Forelimb muscle (tissue), 1 donor: ENCODE measurements around the gene NDUFA3. TPM values are rescaled to one million over a fixed set of nuclear protein-coding genes. Genes with fewer than 3 reads are reported as not detected.
"Not testable (repeated sequence)": the region's sequence is repeated elsewhere in the genome, so short reads cannot be mapped to it uniquely, and the experiment has no call there.

Experiments used
- DNase-seq: peaks from one replicate; pipeline ENCODE4 v3.0.0-alpha.2; 2013; ENCODE audit warnings: low read depth
- polyA plus RNA-seq: library from polyadenylated mRNA; unstranded; fragments of 120-200 nt; gene quantifications from one replicate; pipeline ENCODE4 v1.2.1, GENCODE V29; 2013; ENCODE audit not compliant: insufficient read length

NDUFA3 gene
- polyA plus RNA-seq = 120 TPM

GRCh38 chr19:54102421-54103169 lies at the start of gene NDUFA3:
Gene NDUFA3 (plus strand): TSS chr19:54102855. CDS start chr19:54102879, 24 bp downstream.
- peak; percentile 99 for DNase-seq

GRCh38 chr19:54062643-54063042 lies 40.0 kb upstream of the NDUFA3 start:
- no peak for DNase-seq

- DNase-seq = no peak
These were observed 39.1 kb upstream of the NDUFA3 start, which contains the start of gene VSTM1 for GRCh38 chr19:54063350-54064116. Gene VSTM1 (minus strand): TSS chr19:54063897. CDS start chr19:54063777, 120 bp downstream.

GRCh38 chr19:54069470-54069869 lies 33.2 kb upstream of the NDUFA3 start:
- DNase-seq = no peak

GRCh38 chr19:54073829-54074228 lies 28.8 kb upstream of the NDUFA3 start:
- DNase-seq = no peak

GRCh38 chr19:54074851-54075250 lies 27.8 kb upstream of the NDUFA3 start:
- DNase-seq = no peak

GRCh38 chr19:54077334-54077733 lies 25.3 kb upstream of the NDUFA3 start:
- no peak for DNase-seq

GRCh38 chr19:54081032-54081431 lies 21.6 kb upstream of the NDUFA3 start, which contains the start of gene TARM1:
Gene TARM1 (minus strand): TSS chr19:54081365. CDS start chr19:54081340, 25 bp downstream.
- no peak for DNase-seq

- DNase-seq = no peak
These were observed 18.2 kb upstream of the NDUFA3 start for GRCh38 chr19:54084410-54084809.

GRCh38 chr19:54094426-54095000 lies 8.1 kb upstream of the NDUFA3 start:
- no peak for DNase-seq

GRCh38 chr19:54095136-54095858 lies 7.4 kb upstream of the NDUFA3 start:
- no peak for DNase-seq

GRCh38 chr19:54095859-54096616 lies 6.6 kb upstream of the NDUFA3 start:
- DNase-seq = not testable (repeated sequence)

GRCh38 chr19:54096617-54097106 lies 6.0 kb upstream of the NDUFA3 start:
- DNase-seq = no peak

GRCh38 chr19:54099190-54099902 lies 3.3 kb upstream of the NDUFA3 start:
- no peak for DNase-seq

- not testable (repeated sequence) for DNase-seq
These were observed 2.8 kb upstream of the NDUFA3 start for GRCh38 chr19:54099903-54100255.

GRCh38 chr19:54100561-54100960 lies 2.1 kb upstream of the NDUFA3 start, which contains the start of gene OSCAR:
Gene OSCAR (minus strand): TSS chr19:54100803. CDS start chr19:54100792, 11 bp downstream.
- no peak for DNase-seq

GRCh38 chr19:54104998-54105715 lies 2.5 kb downstream of the NDUFA3 start:
- DNase-seq = no peak

GRCh38 chr19:54105796-54106195 lies 3.1 kb downstream of the NDUFA3 start:
- no peak for DNase-seq

- no peak for DNase-seq
These were observed 4.1 kb downstream of the NDUFA3 start for GRCh38 chr19:54106716-54107115.
